A549 (cell line): ENCODE results near the gene TP73. TPM values are rescaled to one million over a fixed set of nuclear protein-coding genes. Genes with fewer than 3 reads are reported as not detected.

ENCODE experiments used
- ATAC-seq, 2 experiments: fragments of 200-7000 bp in 1 of 2; fragments of >200 bp in 1 of 2; cut with Nextera tagmentation in 1 of 2; cut with Tn5 transposase in 1 of 2; 3 replicates each; pipeline versions ENCODE4 v1.8.0 to v1.9.1; 2018 to 2020; ENCODE audit warnings: mild to moderate bottlenecking in 1 of 2, moderate library complexity in 1 of 2
- CTCF ChIA-PET: fragments of 300-600 bp; sonication (Branson Sonifier 250); formaldehyde crosslinking; extraction: SDS; loops from one replicate; lab custom pipeline; 2021; ENCODE audit warnings: antibody characterized with exemption, inconsistent platforms; lab: Yijun Ruan, JAX
- POLR2A ChIA-PET: fragments of 350-600 bp; formaldehyde crosslinking; extraction: SDS; loops from one replicate; lab custom pipeline; 2021; ENCODE audit warnings: antibody characterized with exemption, inconsistent platforms; lab: Yijun Ruan, JAX
- DNase-seq, 2 experiments: peaks; one replicate each; pipeline versions ENCODE4 v3.0.0 to v3.0.0-alpha.2; 2011 to 2016; ENCODE audit warnings: low read depth in 1 of 2, low spot score in 1 of 2
- FAIRE-seq: peaks from 2 replicates; lab custom pipeline; 2011; peaks lifted over from hg19 to GRCh38; lab: Jason Lieb, UNC
- H3K27ac ChIP-seq, 2 experiments: fragments of >200 bp; sonication (Bioruptor Twin); formaldehyde crosslinking; 3 replicates each; pipeline ENCODE4 v1.5.1; 2016 to 2017
- H3K4me1 ChIP-seq: fragments of >200 bp; sonication (Bioruptor Twin); formaldehyde crosslinking; 3 replicates; pipeline ENCODE4 v1.6.1; 2016
- H3K4me2 ChIP-seq: fragments of >200 bp; sonication (Bioruptor Twin); formaldehyde crosslinking; 3 replicates; pipeline ENCODE4 v1.6.1; 2016
- H3K4me3 ChIP-seq: fragments of >200 bp; sonication (Bioruptor Twin); formaldehyde crosslinking; 3 replicates; pipeline ENCODE4 v1.5.1; 2016
- H3K9me3 ChIP-seq: fragments of >200 bp; sonication (Bioruptor Twin); formaldehyde crosslinking; 3 replicates; pipeline ENCODE4 v1.6.1; 2016
- BHLHE40 ChIP-seq: IDR thresholded peaks from 2 replicates; pipeline ENCODE4 v1.6.1; 2012; ENCODE audit warnings: low read depth, low read length, inconsistent platforms
- CBX8 ChIP-seq: fragments of 200-600 bp; sonication (generic); IDR thresholded peaks from 2 replicates; pipeline ENCODE4 v1.6.1; 2016
- CEBPB ChIP-seq, 2 experiments: fragments of >200 bp in 1 of 2; sonication (Bioruptor Twin) in 1 of 2; formaldehyde crosslinking in 1 of 2; IDR thresholded peaks; 2 replicates each; pipeline ENCODE4 v1.6.1; 2012 to 2016
- EHF ChIP-seq: fragments of 250-450 bp; sonication (Bioruptor Pico); IDR thresholded peaks from 2 replicates; pipeline ENCODE4 v1.5.0; 2020; ENCODE audit warnings: mild to moderate bottlenecking
- ESRRA ChIP-seq: fragments of 150-350 bp; IDR thresholded peaks from 2 replicates; pipeline ENCODE4 v1.6.1; 2014; ENCODE audit warnings: mild to moderate bottlenecking, low read length, borderline replicate concordance
- FOSB ChIP-seq: fragments of 250-450 bp; sonication (Bioruptor Pico); IDR thresholded peaks from 2 replicates; pipeline ENCODE4 v1.5.0; 2020; ENCODE audit warnings: mild to moderate bottlenecking, moderate library complexity
- GATA3 ChIP-seq: IDR thresholded peaks from 2 replicates; pipeline ENCODE4 v1.6.1; 2012; ENCODE audit warnings: borderline replicate concordance
- HEYL ChIP-seq: fragments of 250-450 bp; sonication (Bioruptor Pico); IDR thresholded peaks from 2 replicates; pipeline ENCODE4 v1.8.0; 2021; ENCODE audit warnings: mild to moderate bottlenecking, moderate library complexity
- HOXA7 ChIP-seq: fragments of 250-450 bp; sonication (Bioruptor Pico); IDR thresholded peaks from 2 replicates; pipeline ENCODE4 v1.5.0; 2020; ENCODE audit warnings: mild to moderate bottlenecking, moderate library complexity
- HOXB13 ChIP-seq: fragments of 250-450 bp; sonication (Bioruptor Pico); IDR thresholded peaks from 2 replicates; pipeline ENCODE4 v1.5.0; 2020; ENCODE audit warnings: low read depth, mild to moderate bottlenecking, moderate library complexity
- KDM5A ChIP-seq: fragments of 200-600 bp; sonication (generic); IDR thresholded peaks from 2 replicates; pipeline ENCODE4 v1.6.1; 2016; ENCODE audit warnings: antibody characterized with exemption, mild to moderate bottlenecking
- MAFK ChIP-seq: fragments of 450-650 bp; IDR thresholded peaks from 2 replicates; pipeline ENCODE4 v1.6.1; 2014; ENCODE audit not compliant: partially characterized antibody
- MYC ChIP-seq: IDR thresholded peaks from 2 replicates; pipeline ENCODE4 v1.6.1; 2012; ENCODE audit warnings: mild to moderate bottlenecking, inconsistent platforms, low read length, improper control_type of control experiment, borderline replicate concordance
- POLR2AphosphoS2 ChIP-seq: conservative IDR thresholded peaks from 2 replicates; pipeline ENCODE4 v1.6.1; 2012; ENCODE audit warnings: low read length, improper control_type of control experiment, inconsistent platforms
- RAD21 ChIP-seq, 2 experiments: fragments of >200 bp in 1 of 2; sonication (Bioruptor Twin) in 1 of 2; formaldehyde crosslinking in 1 of 2; IDR thresholded peaks in 1 of 2; conservative IDR thresholded peaks in 1 of 2; 2 replicates in 1 of 2; 3 replicates in 1 of 2; pipeline ENCODE4 v1.6.1; 2012 to 2018; ENCODE audit warnings: inconsistent platforms in 1 of 2
- RNF2 ChIP-seq: fragments of 200-600 bp; sonication (generic); IDR thresholded peaks from 2 replicates; pipeline ENCODE4 v1.6.1; 2016; ENCODE audit warnings: low read depth, mild to moderate bottlenecking, antibody characterized with exemption, moderate library complexity, borderline replicate concordance
- TFCP2L1 ChIP-seq: fragments of 250-450 bp; sonication (Bioruptor Pico); IDR thresholded peaks from 2 replicates; pipeline ENCODE4 v1.5.0; 2021; ENCODE audit warnings: mild to moderate bottlenecking
- ZFP36 ChIP-seq: fragments of 450-650 bp; IDR thresholded peaks from 2 replicates; pipeline ENCODE4 v1.6.1; 2014; ENCODE audit warnings: borderline replicate concordance; ENCODE audit not compliant: partially characterized antibody
- WGBS: methylation state at CpG from one replicate; pipeline ENCODE4 v1.1.6; 2017; ENCODE audit errors: missing lambda C conversion rate; 5-methylcytosine and 5-hydroxymethylcytosine counted together
- polyA plus RNA-seq, 4 experiments: library from polyadenylated mRNA; depleted of rRNA in 3 of 4; stranded (reverse); fragments of >200 nt; fragmentation: RNase III in 1 of 4; extraction: RNeasy Plus Mini Kit Qiagen cat#74134 plus additional on column Dnase treatment in 1 of 4; gene quantifications; 2 replicates in 3 of 4; 3 replicates in 1 of 4; pipeline ENCODE4 v1.2.3, GENCODE V29; 2011 to 2017
- TF ChIP-seq, protein P1 (sequence below): fragments of 250-450 bp; sonication (Bioruptor Pico); IDR thresholded peaks from 2 replicates; pipeline ENCODE4 v1.5.0; 2021; ENCODE audit warnings: mild to moderate bottlenecking, moderate library complexity, borderline replicate concordance
- TF ChIP-seq, protein P2 (sequence below): IDR thresholded peaks from 2 replicates; pipeline ENCODE4 v1.6.1; 2012
- TF ChIP-seq, protein P3 (sequence below): fragments of 450-650 bp; IDR thresholded peaks from 2 replicates; pipeline ENCODE4 v1.6.1; 2014; ENCODE audit warnings: antibody characterized with exemption
- TF ChIP-seq, protein P4 (sequence below): fragments of >200 bp; sonication (Bioruptor Twin); formaldehyde crosslinking; IDR thresholded peaks from 2 replicates; pipeline ENCODE4 v1.6.1; 2016

The TP73 gene
- polyA plus RNA-seq, 2 of the 4 experiments (the other 2 are of a cell fraction) = 0.01 to 0.25 TPM

DNA sequence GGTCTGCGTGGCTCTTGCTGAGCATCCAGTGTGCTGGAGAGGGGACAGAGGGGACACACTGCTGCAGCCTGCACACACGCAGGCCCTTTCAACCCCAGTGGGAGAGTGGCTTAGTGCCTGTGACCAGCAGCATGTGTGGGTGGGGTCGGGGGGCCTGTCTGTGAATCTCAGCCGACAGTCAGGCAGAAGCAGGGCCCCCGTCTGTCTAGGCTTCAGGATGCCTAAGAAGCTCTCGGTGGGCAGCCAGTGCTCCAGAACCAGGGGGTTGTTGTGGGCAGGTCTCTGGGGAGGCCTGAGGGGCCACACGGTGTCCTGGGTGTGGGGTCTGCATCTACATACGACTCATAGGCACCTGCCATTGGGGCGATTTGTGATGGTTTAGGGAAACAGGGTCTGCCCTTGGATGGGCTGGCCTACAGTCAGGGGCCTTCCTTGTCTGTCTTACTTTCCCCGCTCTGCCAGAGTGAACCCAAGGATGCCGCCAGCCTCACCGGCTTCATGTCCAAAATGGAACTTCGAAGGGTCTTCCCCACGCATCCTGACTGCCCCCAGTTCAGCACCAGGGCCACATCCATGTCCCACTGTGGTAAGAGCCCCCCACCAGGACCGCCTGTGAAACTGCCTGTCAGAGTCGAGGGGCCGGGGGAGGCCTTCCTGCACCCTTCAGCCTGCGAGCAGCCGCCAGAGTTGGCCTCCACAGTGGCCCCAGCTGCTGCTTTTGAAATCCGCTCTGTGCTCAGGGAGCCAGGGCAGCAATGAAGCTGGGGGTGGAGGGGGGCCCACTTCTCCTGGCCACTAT, 101.5 kb downstream of the TP73 start:
- CTCF ChIA-PET = interaction anchor here (1.0 kb wide), 1 partner anchor 29 kb away, joined by 4 read pairs; no protein-coding TSS in a partner anchor

DNA sequence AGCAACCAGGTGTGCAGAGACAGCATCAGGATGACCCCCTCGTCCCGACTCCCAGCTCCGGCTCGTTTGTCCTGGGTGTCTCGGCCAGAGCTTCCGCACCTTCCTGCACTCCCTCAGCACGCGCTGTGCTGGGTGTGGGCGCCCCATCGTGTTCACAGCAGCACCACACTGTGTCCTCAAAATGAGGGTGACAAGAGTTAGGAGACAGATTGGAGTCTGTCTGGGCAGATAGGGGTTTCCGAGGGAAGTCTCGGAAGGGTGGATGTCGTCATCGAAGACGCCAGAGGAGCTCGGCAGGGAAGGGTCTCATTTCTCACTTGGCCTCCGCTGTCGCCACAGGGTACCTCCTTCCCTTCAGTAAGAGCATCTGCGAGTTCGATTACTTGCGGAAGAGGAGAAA, 104.1 kb downstream of the TP73 start:
- CTCF ChIA-PET = interaction anchor here (0.9 to 1.6 kb wide), 2 partner anchors 32 to 61 kb away, joined by 3 to 4 read pairs; no protein-coding TSS in a partner anchor
- no peak for FAIRE-seq
- 69% methylated on average over 18 of the region's 21 CpGs for WGBS

More for the DNA sequence above, 101.5 kb downstream of the TP73 start:
- Histone ChIP-seq H3K4me1 (no peaks in the 10 kb centered on the region), H3K4me3 (no peak overlapping the region), H3K4me2 (no peak overlapping the region), H3K27ac (no peak overlapping the region), H3K9me3 (no peaks in the 10 kb centered on the region)
- WGBS = 46% methylated on average over 3 of the region's 20 CpGs
- ATAC-seq (no peak), DNase-seq (no peak), FAIRE-seq (no peak)
- POLR2A ChIA-PET = no interaction called here
- TF ChIP-seq MYC (no peak), ESRRA (no peak), CEBPB (IDR thresholded peaks at IDR 0.05) (no peak), HOXB13 (CRISPR knock-in tag) (no peak), RNF2 (no peak), MAFK (no peak), RAD21 (conservative IDR thresholded peaks at IDR 0.05 in 1 of 2, IDR thresholded peaks at IDR 0.05 in 1 of 2) (no peak), TFCP2L1 (CRISPR knock-in tag) (no peak), CBX8 (no peak), HEYL (CRISPR knock-in tag) (no peak), KDM5A (no peak), ZFP36 (no peak), FOSB (CRISPR knock-in tag) (no peak), BHLHE40 (no peak), POLR2AphosphoS2 (no peak)
- TF ChIP-seq, protein P1, sequence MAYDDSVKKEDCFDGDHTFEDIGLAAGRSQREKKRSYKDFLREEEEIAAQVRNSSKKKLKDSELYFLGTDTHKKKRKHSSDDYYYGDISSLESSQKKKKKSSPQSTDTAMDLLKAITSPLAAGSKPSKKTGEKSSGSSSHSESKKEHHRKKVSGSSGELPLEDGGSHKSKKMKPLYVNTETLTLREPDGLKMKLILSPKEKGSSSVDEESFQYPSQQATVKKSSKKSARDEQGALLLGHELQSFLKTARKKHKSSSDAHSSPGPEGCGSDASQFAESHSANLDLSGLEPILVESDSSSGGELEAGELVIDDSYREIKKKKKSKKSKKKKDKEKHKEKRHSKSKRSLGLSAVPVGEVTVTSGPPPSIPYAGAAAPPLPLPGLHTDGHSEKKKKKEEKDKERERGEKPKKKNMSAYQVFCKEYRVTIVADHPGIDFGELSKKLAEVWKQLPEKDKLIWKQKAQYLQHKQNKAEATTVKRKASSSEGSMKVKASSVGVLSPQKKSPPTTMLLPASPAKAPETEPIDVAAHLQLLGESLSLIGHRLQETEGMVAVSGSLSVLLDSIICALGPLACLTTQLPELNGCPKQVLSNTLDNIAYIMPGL (CRISPR knock-in tag) = no peak
- TF ChIP-seq, protein P2, sequence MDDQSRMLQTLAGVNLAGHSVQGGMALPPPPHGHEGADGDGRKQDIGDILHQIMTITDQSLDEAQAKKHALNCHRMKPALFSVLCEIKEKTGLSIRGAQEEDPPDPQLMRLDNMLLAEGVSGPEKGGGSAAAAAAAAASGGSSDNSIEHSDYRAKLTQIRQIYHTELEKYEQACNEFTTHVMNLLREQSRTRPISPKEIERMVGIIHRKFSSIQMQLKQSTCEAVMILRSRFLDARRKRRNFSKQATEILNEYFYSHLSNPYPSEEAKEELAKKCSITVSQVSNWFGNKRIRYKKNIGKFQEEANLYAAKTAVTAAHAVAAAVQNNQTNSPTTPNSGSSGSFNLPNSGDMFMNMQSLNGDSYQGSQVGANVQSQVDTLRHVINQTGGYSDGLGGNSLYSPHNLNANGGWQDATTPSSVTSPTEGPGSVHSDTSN = no peak
- TF ChIP-seq, protein P3, sequence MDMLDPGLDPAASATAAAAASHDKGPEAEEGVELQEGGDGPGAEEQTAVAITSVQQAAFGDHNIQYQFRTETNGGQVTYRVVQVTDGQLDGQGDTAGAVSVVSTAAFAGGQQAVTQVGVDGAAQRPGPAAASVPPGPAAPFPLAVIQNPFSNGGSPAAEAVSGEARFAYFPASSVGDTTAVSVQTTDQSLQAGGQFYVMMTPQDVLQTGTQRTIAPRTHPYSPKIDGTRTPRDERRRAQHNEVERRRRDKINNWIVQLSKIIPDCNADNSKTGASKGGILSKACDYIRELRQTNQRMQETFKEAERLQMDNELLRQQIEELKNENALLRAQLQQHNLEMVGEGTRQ = no peak
- TF ChIP-seq, protein P4, sequence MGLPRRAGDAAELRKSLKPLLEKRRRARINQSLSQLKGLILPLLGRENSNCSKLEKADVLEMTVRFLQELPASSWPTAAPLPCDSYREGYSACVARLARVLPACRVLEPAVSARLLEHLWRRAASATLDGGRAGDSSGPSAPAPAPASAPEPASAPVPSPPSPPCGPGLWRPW = no peak

More for the DNA sequence above, 104.1 kb downstream of the TP73 start:
- DNase-seq = no peak
- TF ChIP-seq EHF (CRISPR knock-in tag) = no peak
- no peak for TF ChIP-seq RNF2
- TF ChIP-seq MYC = no peak
- no peak for TF ChIP-seq GATA3
- no peak for TF ChIP-seq HOXA7 (CRISPR knock-in tag)
- no peak overlapping the region for H3K4me3 ChIP-seq
- POLR2A ChIA-PET = no interaction called here
- no peaks in the 10 kb centered on the region for H3K4me1 ChIP-seq
- H3K9me3 ChIP-seq = peaks cover 8% of the 10 kb centered on the region; the same call in 1 of the 3 replicates
- ATAC-seq = no peak
- no peak overlapping the region for H3K27ac ChIP-seq
- H3K4me2 ChIP-seq = no peak overlapping the region
